Measurements from ENCODE around the gene MRPL37. TPM values are rescaled to one million over a fixed set of nuclear protein-coding genes. Genes with fewer than 3 reads are reported as not detected.

MRPL37 gene
- total RNA-seq, 2 donors from 2014 or later, result 59.6 to 78.0 TPM

DNA sequence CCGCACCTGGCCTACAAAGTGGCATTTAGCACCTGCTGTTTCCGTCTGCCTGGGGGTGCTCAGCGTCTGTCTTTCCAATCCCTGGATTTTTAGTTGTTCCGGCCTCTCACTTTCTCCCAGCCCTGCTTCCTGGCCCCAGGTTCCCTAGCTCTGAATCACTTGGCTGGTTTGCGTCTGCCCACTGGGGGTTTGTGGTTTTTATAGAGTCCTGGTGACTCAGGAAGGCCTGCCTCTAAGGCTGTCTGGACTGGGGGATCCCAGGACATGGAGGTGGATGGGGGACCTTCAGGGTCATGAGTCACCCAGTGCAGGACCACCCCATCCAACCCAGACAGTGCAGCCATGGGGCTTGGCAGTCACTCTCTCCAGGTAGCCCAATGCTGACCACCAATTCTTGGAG is 53.5 kb downstream of the MRPL37 start:
- intact Hi-C loops (cut with DNase I, micrococcal nuclease), result no loop called here
- no peak for DNase-seq
- no peak for ATAC-seq

DNA sequence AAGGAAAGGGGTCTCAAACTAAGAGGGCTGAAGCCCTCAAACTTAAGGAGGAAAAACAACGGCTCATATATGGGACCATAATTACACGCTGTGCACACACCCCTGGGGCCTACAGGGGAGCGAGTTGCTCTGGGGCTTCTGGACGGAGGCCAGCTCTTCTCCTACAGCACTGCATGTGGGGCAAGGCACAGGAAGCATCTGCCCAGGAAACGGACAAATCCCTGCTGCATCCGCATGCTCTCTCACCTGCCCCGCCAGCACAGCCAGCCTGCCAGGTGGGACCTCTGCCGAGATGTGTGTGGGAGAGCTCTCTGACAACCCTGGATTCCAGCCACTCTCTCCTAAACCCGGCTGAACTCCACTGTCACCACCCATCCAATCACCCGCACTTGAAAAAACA is 54.1 kb downstream of the MRPL37 start:
- DNase-seq (peak; percentile 57 to 59), ATAC-seq (peak; percentile 65)
- intact Hi-C loops (cut with DNase I, micrococcal nuclease), result no loop called here

DNA sequence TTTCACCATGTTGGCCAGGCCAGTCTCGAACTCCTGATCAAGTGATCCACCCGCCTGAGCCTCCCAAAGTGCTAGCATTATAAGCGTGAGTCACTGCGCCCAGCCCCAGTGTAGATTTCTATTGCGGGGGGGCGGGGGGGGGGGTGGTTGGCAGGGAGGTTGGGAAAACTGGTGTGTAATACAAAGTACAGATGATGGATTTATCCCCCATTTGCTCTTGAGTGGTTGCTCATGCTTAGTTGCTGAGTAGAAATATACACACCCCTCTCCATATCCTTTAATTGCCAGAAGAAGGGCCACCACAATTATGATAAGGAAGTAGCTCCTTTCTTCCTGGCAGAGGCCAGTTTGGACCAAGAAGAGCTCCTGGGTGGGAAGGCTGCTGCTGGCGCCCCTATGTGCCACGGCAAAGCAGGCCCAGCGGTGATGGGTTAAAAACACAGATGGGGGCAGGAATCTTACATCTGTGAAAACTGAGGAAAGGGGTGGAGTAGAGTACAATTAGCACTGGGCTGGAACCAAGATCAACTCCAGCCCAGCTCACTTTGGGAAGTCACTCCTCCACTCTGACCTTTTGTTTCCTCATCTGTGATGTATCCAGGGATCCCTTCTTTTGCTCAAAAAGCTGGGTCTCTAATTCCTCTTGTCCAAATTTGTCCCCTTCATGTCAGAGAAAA is 55.2 kb downstream of the MRPL37 start:
- intact Hi-C loops (cut with DNase I, micrococcal nuclease), result no loop called here
- no peak for DNase-seq
- peak; percentile 26 for ATAC-seq

DNA sequence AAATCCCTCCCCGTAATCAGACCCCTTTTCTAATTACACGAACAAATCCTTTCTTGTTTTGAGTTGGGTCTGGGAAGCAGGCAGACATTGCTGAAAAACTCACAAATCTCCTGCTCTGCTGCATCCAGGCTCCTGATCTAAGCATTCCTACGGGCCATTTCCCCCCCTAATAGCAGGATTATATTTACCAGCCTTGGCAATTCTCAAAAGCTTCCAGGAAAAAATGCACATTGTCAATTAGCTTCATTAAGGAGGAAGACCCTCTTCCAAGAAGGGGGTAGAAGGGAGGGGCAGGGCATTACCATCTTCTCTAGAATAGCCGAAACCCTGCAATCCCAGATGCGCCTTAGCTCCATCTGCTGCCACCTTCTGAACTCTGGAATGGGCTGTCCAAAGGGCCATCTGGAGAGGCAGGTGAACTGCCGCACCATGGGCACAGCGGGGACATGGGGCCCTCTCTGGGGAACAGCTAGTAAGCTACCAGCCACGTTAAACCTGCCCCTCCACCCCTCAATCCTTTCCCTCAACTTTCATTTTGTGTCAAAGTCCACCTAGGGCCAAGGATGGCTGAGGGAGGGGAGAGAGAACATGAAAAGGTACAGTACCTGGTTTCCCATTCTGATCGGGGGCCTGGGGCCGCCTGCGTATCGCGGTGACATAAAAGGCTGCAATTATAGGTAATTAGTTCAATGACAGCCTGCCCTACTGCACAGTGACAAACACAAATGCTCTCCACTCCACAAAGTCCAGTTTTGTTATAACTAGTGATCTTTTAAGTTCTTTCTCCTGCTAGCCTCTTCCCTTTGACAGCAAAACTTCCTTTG is 56.8 kb downstream of the MRPL37 start:
- ATAC-seq (peak; percentile 48), DNase-seq (no peak)
- intact Hi-C loops (cut with DNase I, micrococcal nuclease), result no loop called here

DNA sequence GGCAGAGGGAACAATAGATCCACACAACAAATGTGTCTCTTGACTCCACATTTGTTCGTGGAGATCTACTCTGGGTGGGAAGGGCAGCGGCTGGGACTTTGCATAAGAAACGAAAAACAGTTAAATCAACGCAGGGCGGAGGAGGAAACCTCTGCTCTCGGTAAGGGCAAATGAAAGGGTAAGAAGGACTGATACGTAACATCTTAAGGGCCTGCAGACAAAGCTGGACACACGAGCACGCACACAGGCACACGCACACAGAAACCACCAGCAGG is 57.3 kb downstream of the MRPL37 start:
- peak; percentile 45 for ATAC-seq

DNA sequence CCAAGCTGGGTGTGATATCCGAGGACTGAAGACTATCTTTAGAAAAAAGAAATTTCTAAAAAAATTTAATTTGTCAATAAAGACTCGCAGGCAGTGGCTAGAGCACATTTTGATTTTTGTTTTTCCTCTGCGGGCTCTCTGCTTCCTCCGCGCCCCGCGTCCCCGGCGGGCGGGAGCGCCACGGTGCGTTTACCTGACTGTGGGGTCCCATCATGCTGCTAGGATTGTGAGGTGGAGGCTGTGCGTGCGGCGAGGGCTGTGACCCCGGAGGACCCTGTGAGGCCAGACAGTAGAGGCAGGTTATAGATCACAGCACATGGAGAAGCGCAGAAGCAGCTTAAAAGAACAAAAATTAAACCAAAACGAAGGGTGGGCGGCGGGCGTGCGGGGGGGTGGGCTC is 57.9 kb downstream of the MRPL37 start:
- DNase-seq, result no peak
- intact Hi-C loops (cut with DNase I, micrococcal nuclease), result no loop called here
- ATAC-seq, result no peak

More for the DNA sequence above, 57.3 kb downstream of the MRPL37 start:
- no peak for DNase-seq
- intact Hi-C loops (cut with DNase I, micrococcal nuclease), result no loop called here

DNA sequence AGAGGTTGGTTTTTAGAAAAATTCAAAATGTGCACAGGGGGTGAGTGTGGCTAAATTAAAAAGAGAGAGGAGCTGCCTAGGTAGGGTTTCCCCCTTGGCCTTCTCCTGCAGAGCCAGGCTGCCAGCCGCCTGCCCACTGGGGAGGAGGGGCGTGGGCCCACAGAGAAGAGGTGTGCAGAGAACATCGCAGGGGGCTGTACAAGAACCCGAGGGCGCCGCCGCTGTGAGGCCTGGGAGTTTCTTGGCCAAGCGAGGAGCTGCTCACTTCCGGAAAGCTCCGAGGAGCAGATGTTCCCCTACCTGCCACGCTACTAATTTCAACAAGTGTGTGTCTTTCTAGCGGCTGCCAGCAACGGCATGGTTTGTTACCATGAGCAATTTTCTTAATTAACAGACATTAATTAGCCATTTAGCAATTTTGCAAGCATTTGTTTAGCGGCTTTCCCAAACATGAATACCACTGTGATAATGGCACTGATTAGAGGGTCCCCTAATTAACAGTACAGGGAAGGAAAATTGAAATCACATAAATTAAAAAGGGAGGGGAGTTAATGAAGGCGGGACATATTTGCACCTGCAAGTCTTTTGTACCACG is 59.7 kb downstream of the MRPL37 start:
- no peak for ATAC-seq
- DNase-seq, result no peak
- intact Hi-C loops (cut with DNase I, micrococcal nuclease), result no loop called here

DNA sequence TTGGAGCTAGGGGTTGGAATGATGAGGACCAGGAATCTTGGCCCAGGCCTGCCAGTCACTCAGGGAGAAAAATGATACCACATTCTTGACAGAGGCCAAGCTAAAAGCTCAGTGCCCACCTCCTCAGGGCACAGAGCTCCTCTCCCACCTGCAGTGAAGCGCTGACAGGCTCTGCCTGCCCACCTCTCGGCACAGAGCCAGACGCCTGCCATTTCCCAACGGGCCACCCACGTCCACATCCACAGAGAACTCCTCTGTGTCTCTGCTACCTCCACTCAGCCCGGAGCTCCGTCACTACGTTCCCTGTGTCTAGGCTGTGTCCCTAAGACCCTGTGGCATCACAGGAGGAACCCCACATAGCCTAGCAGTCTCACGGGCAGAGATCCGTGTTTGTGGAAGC is 60.8 kb downstream of the MRPL37 start:
- no peak for ATAC-seq
- DNase-seq, result no peak
- intact Hi-C loops (cut with DNase I, micrococcal nuclease), result no loop called here

DNA sequence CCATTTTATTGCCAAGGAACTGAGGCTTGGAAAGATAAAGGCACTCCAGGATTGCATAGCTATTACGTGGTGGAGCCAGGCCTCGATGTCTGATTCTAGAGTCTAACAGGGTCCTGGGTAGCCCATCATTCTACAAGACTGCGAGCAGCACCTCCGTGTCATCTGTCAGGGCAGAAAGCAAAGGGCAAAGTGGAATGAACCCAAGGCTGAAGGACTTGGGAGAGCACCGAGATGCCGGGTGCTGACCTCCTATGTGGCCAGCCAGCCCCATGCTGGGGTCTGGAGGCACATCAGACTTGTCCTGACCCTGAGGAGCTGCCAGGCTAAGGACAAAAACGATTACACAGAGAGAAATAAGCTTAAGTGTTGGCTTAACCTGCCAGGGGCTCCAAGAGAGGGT is 62.3 kb downstream of the MRPL37 start:
- intact Hi-C loops (cut with DNase I, micrococcal nuclease), result no loop called here
- DNase-seq (no peak), ATAC-seq (no peak)

DNA sequence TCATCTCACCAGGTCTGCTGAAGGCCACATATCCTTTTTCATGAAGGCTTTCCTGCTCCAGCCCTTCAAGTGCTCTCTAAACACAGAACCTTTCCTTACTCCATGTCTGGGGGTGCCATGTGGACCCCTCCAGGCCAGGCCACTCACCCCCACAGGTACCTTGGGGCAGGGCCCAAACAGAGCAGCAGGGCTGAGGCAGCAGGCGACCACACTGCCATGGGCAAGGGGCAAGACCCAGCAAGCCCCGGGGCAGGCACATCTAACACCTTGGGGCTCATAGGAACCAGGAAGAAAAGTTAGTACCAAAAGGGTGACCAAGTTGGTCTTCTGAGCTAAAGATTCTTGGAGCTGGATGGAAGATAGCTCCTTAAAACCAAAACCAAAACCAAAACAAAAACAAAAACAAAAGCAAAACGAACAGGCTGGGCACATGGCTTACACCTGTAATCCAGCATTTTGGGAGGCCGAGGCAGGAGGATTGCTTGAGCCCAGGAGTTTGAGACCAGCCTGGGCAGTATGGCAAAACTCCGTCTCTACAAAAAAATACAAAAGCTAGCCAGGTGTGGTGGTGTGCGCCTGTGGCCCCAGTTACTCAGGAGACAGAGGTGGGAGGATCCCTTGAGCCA is 63.7 kb downstream of the MRPL37 start:
- DNase-seq, result no peak

DNA sequence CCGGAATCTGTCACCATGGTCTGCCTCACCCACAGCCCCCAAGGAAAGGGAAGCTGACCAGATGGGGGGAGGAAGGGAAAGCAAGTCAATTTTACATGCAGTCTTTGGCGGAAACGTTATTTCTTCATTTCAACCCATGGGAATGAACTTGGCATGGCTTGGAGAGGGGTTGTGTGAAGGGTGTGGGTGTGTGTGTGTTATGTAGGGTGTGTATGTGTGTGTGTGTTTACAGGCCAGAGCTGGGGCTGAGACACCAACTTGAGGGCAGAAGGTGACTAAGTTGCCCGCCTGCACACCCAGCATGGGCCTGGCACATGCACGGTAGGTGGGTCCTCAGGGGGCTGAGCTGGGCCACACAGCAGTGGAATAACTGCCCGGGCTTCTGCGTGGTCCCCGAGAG is 65.2 kb downstream of the MRPL37 start:
- DNase-seq (no peak), ATAC-seq (peak; percentile 35)
- intact Hi-C loops (cut with DNase I, micrococcal nuclease), result no loop called here

More for the DNA sequence above, 63.7 kb downstream of the MRPL37 start:
- intact Hi-C loops (cut with DNase I, micrococcal nuclease), result no loop called here
- no peak for ATAC-seq

DNA sequence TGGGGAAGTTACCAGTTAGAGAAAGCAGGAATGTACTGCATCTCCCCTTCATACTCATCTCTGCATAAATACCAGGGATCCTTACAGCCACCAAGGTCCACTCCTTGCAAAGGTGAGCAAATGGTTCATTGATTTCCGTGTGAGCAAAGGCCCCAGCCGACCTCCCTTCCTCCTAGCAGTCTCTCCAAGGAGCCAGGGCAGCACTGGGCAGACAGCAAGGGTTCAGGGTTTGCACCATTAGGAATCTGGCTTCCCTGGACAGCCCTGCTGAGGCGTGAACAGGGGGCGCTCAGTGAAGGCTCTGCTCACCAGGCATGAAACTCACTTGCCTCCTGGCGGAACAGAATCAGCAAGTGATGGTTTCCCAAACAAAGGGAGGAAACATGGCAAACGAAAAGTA is 65.7 kb downstream of the MRPL37 start:
- no peak for ATAC-seq
- intact Hi-C loops (cut with DNase I, micrococcal nuclease), result no loop called here
- DNase-seq, result no peak

DNA sequence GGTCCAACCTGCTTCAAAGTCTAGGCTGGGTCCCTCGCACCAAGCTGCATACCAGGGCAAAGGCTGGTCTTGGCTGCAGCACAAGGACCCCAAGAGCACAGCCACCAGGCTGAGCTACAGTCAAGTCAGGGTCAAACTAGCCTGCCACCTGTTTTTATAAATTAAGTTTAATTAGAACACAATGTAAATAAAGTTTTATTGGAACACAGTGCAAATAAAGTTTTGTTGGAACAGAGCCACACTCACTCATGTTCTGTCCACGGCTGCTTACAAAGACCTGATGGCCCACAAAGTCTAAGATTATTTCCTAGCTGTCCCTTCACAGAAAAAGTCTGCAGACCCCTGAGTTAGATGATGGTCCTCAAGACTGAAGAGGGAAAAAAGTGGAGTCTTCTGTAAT is 66.2 kb downstream of the MRPL37 start:
- intact Hi-C loops (cut with DNase I, micrococcal nuclease), result no loop called here
- peak; percentile 48 for ATAC-seq

DNA sequence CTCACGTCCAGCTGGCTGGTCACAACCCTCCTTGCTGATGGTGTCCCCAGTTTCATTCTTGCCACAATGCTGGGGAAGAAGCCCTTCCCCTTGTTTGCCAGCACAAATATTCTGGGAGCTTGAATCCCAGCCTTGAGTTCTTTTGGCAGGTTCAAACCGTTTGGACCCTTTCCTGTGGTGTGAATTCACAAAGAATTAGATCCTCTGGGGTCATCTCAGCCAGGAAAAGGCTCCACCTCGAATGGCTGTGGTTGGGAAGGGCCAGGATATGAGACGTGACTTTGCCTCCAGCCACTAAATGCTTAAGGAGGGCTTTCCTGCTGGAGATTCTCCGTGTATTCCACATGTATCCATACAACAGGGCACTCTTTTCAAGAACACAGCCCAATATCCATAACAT is 66.9 kb downstream of the MRPL37 start:
- ATAC-seq, result no peak
- intact Hi-C loops (cut with DNase I, micrococcal nuclease), result no loop called here
- no peak for DNase-seq

More for the DNA sequence above, 66.2 kb downstream of the MRPL37 start:
- DNase-seq, result no peak

Other genes with a start within 250 kb of the MRPL37 start
- not detected for gene LDLRAD1, start 182.0 kb upstream of the MRPL37 start, total RNA-seq
- 1,000 to 10,000 TPM in 1 of 2 donors, 100 to 1,000 TPM in 1; 782 to 1,105 TPM for gene TMEM59, start 147.0 kb upstream of the MRPL37 start, total RNA-seq
- 1 to 10 TPM; 3.4 to 4.4 TPM for gene TCEANC2, start 146.6 kb upstream of the MRPL37 start, total RNA-seq
- under 1 TPM; 0.12 to 0.14 TPM for gene CDCP2, start 47.2 kb upstream of the MRPL37 start, total RNA-seq
- gene CYB5RL, start 137 bp upstream of the MRPL37 start, total RNA-seq, result 1 to 10 TPM; 5.5 to 5.7 TPM
- gene SSBP3, start 206.2 kb downstream of the MRPL37 start, total RNA-seq, result 10 to 100 TPM; 61.7 to 74.2 TPM